Astrocyte of the spinal cord (primary cell): ENCODE measurements around the gene BABAM2.

Source experiments
- DNase-seq: peaks from one replicate; pipeline ENCODE4 v3.0.0; 2011; ENCODE audit warnings: low read depth, low spot score
- H3K4me3 ChIP-seq: 2 replicates; pipeline ENCODE4 v1.5.1; 2011; ENCODE audit warnings: low read depth, mild to moderate bottlenecking, low read length, moderate library complexity
- CTCF ChIP-seq: IDR thresholded peaks from 2 replicates; pipeline ENCODE4 v1.5.1; 2012; ENCODE audit warnings: low read depth, mild to moderate bottlenecking, low read length, inconsistent platforms
- in situ Hi-C: cut with HindIII; loops from 2 replicates; pipeline ENCODE4 v1.10.0; 2017; ENCODE audit warnings: low sequenced_read_pairs

BABAM2 gene

DNA sequence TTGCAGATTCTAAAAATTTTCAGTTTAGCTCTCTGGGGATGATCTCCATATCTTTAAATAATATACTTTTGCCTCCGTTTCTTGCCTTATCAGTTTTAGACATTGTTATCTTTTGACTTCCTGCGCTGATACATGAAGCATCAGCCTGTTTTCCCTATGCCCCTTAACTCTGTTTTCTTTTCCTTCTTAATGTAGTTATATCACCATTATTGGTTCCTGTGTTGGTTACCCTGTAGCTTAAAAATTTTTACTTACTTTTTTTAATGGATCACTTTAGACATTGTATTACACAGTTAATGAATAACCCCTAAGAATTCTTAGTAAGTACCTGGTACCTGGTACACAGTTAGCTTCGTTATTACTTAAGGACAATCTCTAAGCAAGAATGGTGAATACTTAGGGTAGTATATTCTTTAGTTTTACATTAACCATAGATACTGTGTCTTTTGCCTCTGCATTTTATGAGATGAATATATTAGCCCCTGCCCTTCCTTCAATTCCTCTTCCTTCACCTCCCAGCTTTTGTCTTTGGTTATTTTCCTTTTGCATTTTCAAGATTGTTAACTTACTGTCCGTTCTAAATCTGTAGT, 40.9 kb downstream of the BABAM2 start:
- no peak overlapping the region for H3K4me3 ChIP-seq
- no peak for DNase-seq
- no peak for TF ChIP-seq CTCF

DNA sequence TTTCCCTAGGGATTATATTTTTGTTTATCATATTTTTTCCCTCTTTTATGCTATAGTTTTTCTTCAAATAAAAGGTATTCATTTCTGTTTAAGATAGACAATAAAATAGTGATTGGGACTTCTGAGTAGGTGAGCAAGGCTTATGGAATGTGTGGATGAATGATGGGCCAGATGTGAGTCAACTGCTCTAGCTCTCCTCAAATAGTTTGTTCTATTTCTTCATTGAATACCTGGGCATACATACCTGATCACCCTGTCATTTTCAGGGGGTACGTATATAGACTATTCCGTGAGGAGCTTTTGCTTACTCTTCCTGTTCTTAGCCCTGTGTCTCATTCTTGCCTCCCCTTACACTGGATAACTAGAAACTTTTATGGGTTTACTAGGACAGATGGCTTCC, 41.9 kb downstream of the BABAM2 start:
- in situ Hi-C loops: no loop called here
- peak; percentile 47 for DNase-seq
- no peak for TF ChIP-seq CTCF
- no peak overlapping the region for H3K4me3 ChIP-seq

More for the DNA sequence above, 40.9 kb downstream of the BABAM2 start:
- in situ Hi-C loops: no loop called here

DNA sequence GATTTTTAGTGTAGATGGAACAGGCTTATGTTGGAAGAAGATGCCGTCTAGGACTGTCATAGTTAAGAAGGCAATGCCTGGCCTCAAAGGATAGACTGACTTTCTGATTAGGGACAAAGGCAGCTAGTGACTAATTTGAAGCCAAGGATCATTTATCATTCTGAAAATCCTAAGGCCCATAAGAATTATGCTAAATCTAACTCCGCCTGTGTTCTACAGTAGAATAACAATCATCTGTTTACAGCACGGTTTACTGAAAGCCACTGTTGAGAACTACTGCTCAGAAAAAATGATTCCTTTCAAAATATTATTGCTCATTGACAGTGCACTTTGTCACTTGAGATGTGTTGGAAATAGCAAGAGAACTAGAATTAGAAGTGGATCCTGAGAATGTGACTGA, 44.5 kb downstream of the BABAM2 start:
- H3K4me3 ChIP-seq: no peak overlapping the region
- in situ Hi-C loops: no loop called here
- no peak for DNase-seq
- no peak for TF ChIP-seq CTCF

DNA sequence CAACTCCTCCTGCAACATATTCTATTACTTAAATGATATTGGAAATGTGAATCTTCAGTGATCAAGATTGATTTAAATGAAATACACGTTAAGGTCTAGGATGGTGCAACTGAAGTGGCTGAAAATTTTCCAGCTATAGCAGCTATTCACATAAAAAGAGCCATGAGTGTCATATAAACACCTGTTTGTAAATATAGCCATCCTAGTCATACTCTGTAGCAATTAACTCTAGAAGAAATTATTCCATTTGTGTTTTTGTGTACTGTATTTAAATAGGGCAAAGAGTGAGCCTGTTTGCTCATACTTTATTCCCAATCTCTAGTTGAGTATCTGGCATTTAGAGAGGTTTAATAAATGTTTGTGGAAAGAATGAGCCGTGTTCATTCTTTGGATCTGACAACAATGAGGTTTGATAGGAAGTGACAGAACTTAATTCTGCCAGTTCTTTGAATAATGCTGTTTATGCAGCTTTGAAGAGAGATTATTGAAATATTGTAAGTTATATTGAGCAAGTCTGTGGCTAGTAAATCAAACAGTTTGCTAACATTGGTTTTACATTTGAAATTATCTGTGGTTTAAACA, 49.7 kb downstream of the BABAM2 start:
- no peak overlapping the region for H3K4me3 ChIP-seq
- TF ChIP-seq CTCF: no peak
- in situ Hi-C loops: no loop called here
- no peak for DNase-seq

- TF ChIP-seq CTCF: no peak
- in situ Hi-C loops: no loop called here
- DNase-seq: no peak
- no peak overlapping the region for H3K4me3 ChIP-seq
Measured at GRCh38 chr2:27940982-27941381, 50.5 kb downstream of the BABAM2 start.

GRCh38 chr2:27942612-27943547, 52.4 kb downstream of the BABAM2 start:
- no peak for TF ChIP-seq CTCF
- no peak for DNase-seq
- H3K4me3 ChIP-seq: no peak overlapping the region
- in situ Hi-C loops: no loop called here
